GM12878 (cell line): ENCODE results near the gene TMEM131L. TPM values are rescaled to one million over a fixed set of nuclear protein-coding genes. Genes with fewer than 3 reads are reported as not detected.

Experiments
- ATAC-seq: fragments of 200-7000 bp; cut with Tn5 transposase; 3 replicates; pipeline ENCODE4 v1.9.1; 2020; ENCODE audit warnings: mild to moderate bottlenecking, moderate library complexity
- BruUV-seq: library from RNA; stranded (reverse); fragments of 400-500 nt; replicated peaks from 2 replicates; lab custom pipeline; 2021; lab: Mats Ljungman, UMichigan
- CTCF ChIA-PET: fragments of 300-600 bp; sonication (Branson Sonifier 250); formaldehyde crosslinking; extraction: SDS; loops from one replicate; lab custom pipeline; 2021; ENCODE audit warnings: inconsistent platforms; lab: Yijun Ruan, JAX
- POLR2A ChIA-PET: fragments of 350-600 bp; formaldehyde crosslinking; extraction: SDS; loops from one replicate; lab custom pipeline; 2021; ENCODE audit warnings: inconsistent platforms; lab: Charles Lee
- RAD21 ChIA-PET: fragments of 300-600 bp; sonication (Branson Sonifier 250); formaldehyde crosslinking; loops from one replicate; lab custom pipeline; 2023; ENCODE audit warnings: antibody characterized with exemption; ENCODE audit not compliant: unreplicated experiment; lab: Charles Lee
- SMC1A ChIA-PET: fragments of 300-600 bp; sonication (Branson Sonifier 250); formaldehyde crosslinking; loops from one replicate; lab custom pipeline; 2023; ENCODE audit not compliant: unreplicated experiment, uncharacterized antibody; lab: Charles Lee
- DNase-seq: peaks from one replicate; pipeline ENCODE4 v3.0.0-alpha.2; 2011; ENCODE audit warnings: low read depth, low spot score
- FAIRE-seq: peaks from 3 replicates; lab custom pipeline; 2011; peaks lifted over from hg19 to GRCh38; lab: Jason Lieb, UNC
- H2AFZ ChIP-seq: 2 replicates; pipeline ENCODE4 v1.6.0; 2011; ENCODE audit warnings: low read depth, low read length, control low read depth; ENCODE audit not compliant: control insufficient read depth
- H3K27ac ChIP-seq: 2 replicates; pipeline ENCODE4 v1.5.1; 2011; ENCODE audit warnings: control low read depth; ENCODE audit not compliant: control insufficient read depth, insufficient read depth
- H3K27me3 ChIP-seq, 2 experiments: replicated peaks in 1 of 2; 2 replicates each; pipeline versions ENCODE4 v1.6.0 to v1.6.1; 2011; ENCODE audit warnings: low read length in 1 of 2; ENCODE audit not compliant: control insufficient read depth in 2 of 2, insufficient read depth in 2 of 2
- H3K36me3 ChIP-seq, 2 experiments: 2 replicates each; pipeline ENCODE4 v1.5.1; 2011; ENCODE audit warnings: low read length in 1 of 2; ENCODE audit not compliant: control insufficient read depth in 2 of 2, insufficient read depth in 2 of 2
- H3K4me1 ChIP-seq: 2 replicates; pipeline ENCODE4 v1.6.1; 2011; ENCODE audit warnings: mild to moderate bottlenecking, low read length, moderate library complexity, mixed read lengths; ENCODE audit not compliant: control insufficient read depth, insufficient read depth
- H3K4me2 ChIP-seq: 2 replicates; pipeline ENCODE4 v1.6.0; 2011; ENCODE audit warnings: control low read depth; ENCODE audit not compliant: control insufficient read depth, insufficient read depth
- H3K4me3 ChIP-seq: fragments of 200-600 bp; sonication (generic); 2 replicates; pipeline ENCODE4 v1.5.1; 2016
- H3K79me2 ChIP-seq: 2 replicates; pipeline ENCODE4 v1.6.0; 2011; ENCODE audit warnings: low read length; ENCODE audit not compliant: control insufficient read depth, insufficient read depth
- H3K9ac ChIP-seq: 2 replicates; pipeline ENCODE4 v1.8.0; 2011; ENCODE audit warnings: low read length, control low read depth, mixed read lengths; ENCODE audit not compliant: control insufficient read depth, insufficient read depth
- H3K9me3 ChIP-seq: replicated peaks from 3 replicates; pipeline ENCODE4 v1.5.1; 2011; ENCODE audit warnings: mild to moderate bottlenecking, low read length; ENCODE audit not compliant: control insufficient read depth, insufficient read depth
- H4K20me1 ChIP-seq: 2 replicates; pipeline ENCODE4 v1.6.0; 2011; ENCODE audit not compliant: control insufficient read depth, insufficient read depth
- BCL11A ChIP-seq: IDR thresholded peaks from 2 replicates; pipeline ENCODE4 v1.6.1; 2011; ENCODE audit warnings: low read depth, low read length
- BRCA1 ChIP-seq: IDR thresholded peaks from 2 replicates; pipeline ENCODE4 v1.6.1; 2011; ENCODE audit warnings: low read depth, low read length, improper control_type of control experiment
- CBX3 ChIP-seq: fragments of 200-600 bp; sonication (generic); IDR thresholded peaks from 2 replicates; pipeline ENCODE4 v1.6.1; 2016; ENCODE audit warnings: low read depth, borderline replicate concordance
- CREM ChIP-seq: IDR thresholded peaks from 2 replicates; pipeline ENCODE4 v1.6.1; 2014; ENCODE audit warnings: antibody characterized with exemption, low read depth
- EP300 ChIP-seq, 2 experiments: fragments of 150-350 bp in 1 of 2; IDR thresholded peaks; 2 replicates each; pipeline ENCODE4 v1.6.1; 2011 to 2012; ENCODE audit warnings: low read depth in 2 of 2, low read length in 2 of 2, borderline replicate concordance in 1 of 2, improper control_type of control experiment in 1 of 2, inconsistent platforms in 1 of 2; ENCODE audit not compliant: control insufficient read depth in 1 of 2
- EZH2 ChIP-seq: IDR thresholded peaks from 2 replicates; pipeline ENCODE4 v1.6.1; 2012; ENCODE audit warnings: low read depth, mild to moderate bottlenecking, control low read depth, inconsistent platforms, low read length, borderline replicate concordance; ENCODE audit not compliant: control insufficient read depth
- FOXK2 ChIP-seq: fragments of 450-650 bp; IDR thresholded peaks from 2 replicates; pipeline ENCODE4 v1.6.1; 2017; ENCODE audit warnings: mild to moderate bottlenecking, moderate library complexity
- KAT2A ChIP-seq: conservative IDR thresholded peaks from 2 replicates; pipeline ENCODE4 v1.6.1; 2011; ENCODE audit warnings: low read depth, low read length; ENCODE audit not compliant: control insufficient read depth
- MYB ChIP-seq: fragments of 150-350 bp; IDR thresholded peaks from 2 replicates; pipeline ENCODE4 v1.6.1; 2014; ENCODE audit warnings: mild to moderate bottlenecking, low read depth, low read length, borderline replicate concordance
- MYC ChIP-seq: IDR thresholded peaks from 2 replicates; pipeline ENCODE4 v1.6.1; 2011; ENCODE audit warnings: mild to moderate bottlenecking, low read length, moderate library complexity, inconsistent platforms; ENCODE audit not compliant: insufficient read depth, insufficient replicate concordance, insufficient read length, severe bottlenecking
- NRF1 ChIP-seq: conservative IDR thresholded peaks from 2 replicates; pipeline ENCODE4 v1.6.1; 2011; ENCODE audit warnings: mild to moderate bottlenecking, low read depth, low read length, improper control_type of control experiment
- PAX8 ChIP-seq: fragments of 450-650 bp; IDR thresholded peaks from 2 replicates; pipeline ENCODE4 v1.6.1; 2017; ENCODE audit warnings: mild to moderate bottlenecking, moderate library complexity
- RAD51 ChIP-seq: fragments of 450-650 bp; IDR thresholded peaks from 2 replicates; pipeline ENCODE4 v1.6.1; 2016; ENCODE audit warnings: moderate library complexity, mild to moderate bottlenecking, inconsistent platforms
- RELA ChIP-seq: fragments of 450-650 bp; IDR thresholded peaks from 2 replicates; pipeline ENCODE4 v1.8.0; 2014; ENCODE audit warnings: borderline replicate concordance; ENCODE audit not compliant: partially characterized antibody
- ZNF207 ChIP-seq: fragments of 450-650 bp; IDR thresholded peaks from 2 replicates; pipeline ENCODE4 v1.6.1; 2014; ENCODE audit warnings: antibody characterized with exemption, mild to moderate bottlenecking, borderline replicate concordance
- ZNF274 ChIP-seq: IDR thresholded peaks from one replicate; pipeline ENCODE4 v1.8.0; 2011; ENCODE audit not compliant: insufficient read length, insufficient read depth
- ZNF384 ChIP-seq: IDR thresholded peaks from 2 replicates; pipeline ENCODE4 v1.6.1; 2012; ENCODE audit warnings: low read depth, mild to moderate bottlenecking, low read length, improper control_type of control experiment, borderline replicate concordance
- ZSCAN29 ChIP-seq: fragments of 450-650 bp; IDR thresholded peaks from 2 replicates; pipeline ENCODE4 v1.6.1; 2017; ENCODE audit warnings: mild to moderate bottlenecking, moderate library complexity
- WGBS: methylation state at CpG from one replicate; pipeline ENCODE4 v1.1.6; 2016; ENCODE audit warnings: low lambda C conversion rate; ENCODE audit not compliant: insufficient replicate concordance, insufficient coverage; ENCODE audit errors: missing lambda C conversion rate; 5-methylcytosine and 5-hydroxymethylcytosine counted together
- in situ Hi-C: fragments of 300-500 bp; cut with MboI; formaldehyde crosslinking; loops from 9 replicates; pipeline ENCODE4 v1.14.3; 2018; ENCODE audit warnings: mixed read lengths
- intact Hi-C: fragments of 100-400 bp; cut with micrococcal nuclease; formaldehyde crosslinking; loops from one replicate; pipeline ENCODE4 v1.14.2; 2022; ENCODE audit not compliant: unreplicated experiment
- polyA plus RNA-seq, 11 experiments: library from polyadenylated mRNA; depleted of rRNA in 4 of 11; unstranded in 6 of 11; stranded (reverse) in 5 of 11; fragments of >200 nt; fragmentation: Nextera tagmentation in 4 of 11; fragmentation: Illumina TruSeq in 1 of 11; extraction: Ambion mirVana in 4 of 11; extraction: Trizol in 1 of 11; gene quantifications; 1 replicate in 1 of 11; 2 replicates in 10 of 11; pipeline versions ENCODE4 v1.2.1 to v1.2.3, GENCODE V29; 2011 to 2016; ENCODE audit warnings: inconsistent platforms in 2 of 11, missing spikeins in 2 of 11, low read depth in 1 of 11
- total RNA-seq, 4 experiments: library from RNA; depleted of rRNA in 3 of 4; stranded (reverse); fragments of >200 nt in 3 of 4; fragmentation: Illumina TruSeq in 1 of 4; extraction: Trizol in 1 of 4; gene quantifications; 2 replicates each; pipeline versions ENCODE4 v1.2.1 to v1.2.3, GENCODE V29; 2013 to 2021
- TF ChIP-seq, protein P1 (sequence below): fragments of 450-650 bp; IDR thresholded peaks from 2 replicates; pipeline ENCODE4 v1.6.1; 2018; ENCODE audit warnings: borderline replicate concordance, mild to moderate bottlenecking; ENCODE audit not compliant: partially characterized antibody
- TF ChIP-seq, protein P2 (sequence below): IDR thresholded peaks from 2 replicates; pipeline ENCODE4 v1.6.1; 2012; ENCODE audit warnings: low read depth, low read length, improper control_type of control experiment

The TMEM131L gene
- total and polyA plus RNA-seq, 10 of the 15 experiments (the other 5 are each of a cell fraction or from before 2014, with no cell fraction given), result 8.5 to 101 (median 74.4) TPM

DNA sequence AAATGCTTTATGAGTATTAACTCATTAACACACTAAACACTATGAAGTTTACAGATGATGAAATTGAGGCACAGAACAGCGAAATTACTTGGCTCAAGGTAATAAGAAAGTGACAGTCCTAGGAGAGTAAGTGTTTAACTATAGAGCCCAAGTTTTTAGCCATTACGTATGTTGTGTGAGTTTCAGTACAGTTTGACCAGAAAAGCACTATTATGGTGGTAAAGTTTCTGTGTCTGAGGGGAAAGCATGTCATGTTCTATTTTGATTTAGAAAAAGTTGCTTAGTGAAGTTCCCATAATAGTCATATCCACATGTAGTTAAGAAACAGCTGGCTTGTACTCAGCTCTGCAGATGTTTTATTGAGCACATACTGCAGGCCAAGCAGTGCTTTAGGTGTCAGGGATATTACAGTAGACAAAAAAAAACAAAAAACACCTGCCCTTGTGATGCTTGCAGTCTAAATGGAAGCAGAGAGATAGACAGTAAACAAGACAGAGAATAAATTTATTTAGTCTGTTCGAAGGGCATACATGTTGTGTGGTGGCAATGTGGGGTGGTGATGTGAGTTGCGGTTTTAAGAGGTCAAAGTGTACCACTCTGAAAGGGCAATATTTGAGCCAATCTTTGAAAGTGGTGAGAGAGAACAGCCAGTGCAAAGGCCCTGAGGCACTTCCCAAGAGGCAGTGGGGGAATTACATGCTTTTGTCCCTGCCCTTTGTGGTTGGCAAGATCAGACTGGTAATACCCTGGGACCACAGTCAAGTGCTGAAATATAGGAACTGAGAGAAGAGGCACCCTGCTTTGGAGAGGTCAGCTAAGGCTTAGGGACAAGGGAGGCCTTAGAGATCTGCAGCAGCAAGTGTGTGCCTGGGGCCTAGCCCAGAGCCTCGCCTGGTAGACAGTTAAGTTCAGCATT, 6.2 kb downstream of the TMEM131L start:
- BruUV-seq, result no TSS peak
- ChIA-PET RAD21 (interaction anchor here (0.6 to 15.8 kb wide), 7 partner anchors 10 to 104 kb away, joined by 4 to 429 read pairs (median 6); no protein-coding TSS in a partner anchor), CTCF (interaction anchor here (1.4 to 2.4 kb wide), 3 partner anchors 11 to 23 kb away, joined by 3 to 17 read pairs (median 6); no protein-coding TSS in a partner anchor), SMC1A (interaction anchor here (1.1 to 12.9 kb wide), 8 partner anchors 9 to 112 kb away, joined by 3 to 356 read pairs (median 6); no protein-coding TSS in a partner anchor), POLR2A (interaction anchor here (0.5 to 16.1 kb wide), 5 partner anchors 11 to 60 kb away, joined by 3 to 268 read pairs (median 5); no protein-coding TSS in a partner anchor)
- 2% methylated on average over 5 of the region's 5 CpGs for WGBS
- Histone ChIP-seq H2AFZ (no peak overlapping the region), H3K4me3 (peak overlapping the region; percentile 98), H3K9me3 (no peaks in the 10 kb centered on the region; the same call in 2 of the 3 replicates), H3K27me3 (no peaks in the 10 kb centered on the region), H3K4me1 (peaks cover 48% of the 10 kb centered on the region), H3K27ac (peak overlapping the region; percentile 80), H3K79me2 (peaks cover 97% of the 10 kb centered on the region), H4K20me1 (no peaks in the 10 kb centered on the region; the same call in 1 of the 2 replicates), H3K4me2 (peak overlapping the region; percentile 90), H3K9ac (peak overlapping the region; percentile 35), H3K36me3 (peaks cover 6 to 30% of the 10 kb centered on the region in 2 experiments)
- ATAC-seq (peak; percentile 63), FAIRE-seq (no peak), DNase-seq (peak; percentile 81)
- intact Hi-C loops (loop anchor here (1.0 kb wide), 1 partner anchor 16 kb away; no protein-coding TSS in a partner anchor), in situ Hi-C loops (no loop called here)
- TF ChIP-seq EZH2, result no peak
- TF ChIP-seq RELA, result peak; percentile 78
- no peak for TF ChIP-seq FOXK2
- TF ChIP-seq PAX8, result no peak
- TF ChIP-seq ZNF274, result no peak
- TF ChIP-seq MYC, result no peak
- no peak for TF ChIP-seq NRF1
- TF ChIP-seq, protein P1, sequence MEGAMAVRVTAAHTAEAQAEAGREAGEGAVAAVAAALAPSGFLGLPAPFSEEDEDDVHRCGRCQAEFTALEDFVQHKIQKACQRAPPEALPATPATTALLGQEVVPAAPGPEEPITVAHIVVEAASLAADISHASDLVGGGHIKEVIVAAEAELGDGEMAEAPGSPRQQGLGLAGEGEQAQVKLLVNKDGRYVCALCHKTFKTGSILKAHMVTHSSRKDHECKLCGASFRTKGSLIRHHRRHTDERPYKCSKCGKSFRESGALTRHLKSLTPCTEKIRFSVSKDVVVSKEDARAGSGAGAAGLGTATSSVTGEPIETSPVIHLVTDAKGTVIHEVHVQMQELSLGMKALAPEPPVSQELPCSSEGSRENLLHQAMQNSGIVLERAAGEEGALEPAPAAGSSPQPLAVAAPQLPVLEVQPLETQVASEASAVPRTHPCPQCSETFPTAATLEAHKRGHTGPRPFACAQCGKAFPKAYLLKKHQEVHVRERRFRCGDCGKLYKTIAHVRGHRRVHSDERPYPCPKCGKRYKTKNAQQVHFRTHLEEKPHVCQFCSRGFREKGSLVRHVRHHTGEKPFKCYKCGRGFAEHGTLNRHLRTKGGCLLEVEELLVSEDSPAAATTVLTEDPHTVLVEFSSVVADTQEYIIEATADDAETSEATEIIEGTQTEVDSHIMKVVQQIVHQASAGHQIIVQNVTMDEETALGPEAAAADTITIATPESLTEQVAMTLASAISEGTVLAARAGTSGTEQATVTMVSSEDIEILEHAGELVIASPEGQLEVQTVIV, result no peak
- no peak for TF ChIP-seq ZSCAN29
- TF ChIP-seq, protein P2, sequence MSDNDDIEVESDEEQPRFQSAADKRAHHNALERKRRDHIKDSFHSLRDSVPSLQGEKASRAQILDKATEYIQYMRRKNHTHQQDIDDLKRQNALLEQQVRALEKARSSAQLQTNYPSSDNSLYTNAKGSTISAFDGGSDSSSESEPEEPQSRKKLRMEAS, result no peak
- TF ChIP-seq CREM, result peak; percentile 26
- no peak for TF ChIP-seq CBX3
- peak; percentile 43 to 53; a peak in 3 of 4 replicates for TF ChIP-seq EP300 (IDR thresholded peaks at IDR 0.05; ENCODE audit: borderline replicate concordance in 1 of 2, control insufficient read depth in 1 of 2, low read depth in 2 of 2, low read length in 2 of 2)
- TF ChIP-seq ZNF384, result no peak
- no peak for TF ChIP-seq RAD51
- TF ChIP-seq ZNF207, result no peak
- TF ChIP-seq BRCA1, result no peak
- no peak for TF ChIP-seq KAT2A
- peak; percentile 58; the same call in 1 of the 2 replicates for TF ChIP-seq BCL11A
- no peak for TF ChIP-seq MYB
